NOMO-1 treated with dmso at 0.1 percent for 144 hours (cell line): Measurements from ENCODE around the gene ADAM11.
A peak's percentile ranks its signal among the peaks of the same experiment; 100 is the strongest.
"Not testable (repeated sequence)": the region's sequence is repeated elsewhere in the genome, so short reads cannot be mapped to it uniquely, and the experiment has no call there.

Experiments used
- DNase-seq: peaks from one replicate; lab custom pipeline; 2025; ENCODE audit not compliant: unreplicated experiment; lab: John Stamatoyannopoulos, UW

ADAM11 gene

DNA sequence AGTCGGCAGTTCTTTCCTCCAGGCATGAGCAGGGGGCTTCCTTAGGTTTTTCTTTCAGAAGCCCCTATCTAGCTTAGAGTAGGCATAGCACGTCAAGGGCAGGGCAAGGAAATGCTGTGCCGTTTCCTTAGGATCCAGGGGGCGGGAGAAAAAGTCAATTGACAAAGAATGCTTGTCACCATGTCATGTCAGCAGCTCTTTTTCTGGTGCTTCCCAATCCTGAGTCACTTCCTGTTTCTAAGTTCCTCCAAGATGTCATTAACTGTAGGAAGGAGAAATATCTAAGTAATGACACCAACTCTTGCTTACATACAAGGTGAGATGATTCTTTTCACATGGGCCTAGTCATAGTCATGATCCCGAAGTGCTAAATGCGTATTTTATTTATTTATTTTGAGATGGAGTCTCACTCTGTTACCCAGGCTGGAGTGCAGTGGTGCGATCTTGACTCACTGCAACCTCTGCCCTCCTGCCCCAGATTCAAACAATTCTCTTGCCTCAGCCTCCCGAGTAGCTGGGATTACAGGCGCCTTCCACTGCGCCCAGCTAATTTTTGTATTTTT lies 36.1 kb downstream of the ADAM11 start:
- DNase-seq: peak; percentile 39

DNA sequence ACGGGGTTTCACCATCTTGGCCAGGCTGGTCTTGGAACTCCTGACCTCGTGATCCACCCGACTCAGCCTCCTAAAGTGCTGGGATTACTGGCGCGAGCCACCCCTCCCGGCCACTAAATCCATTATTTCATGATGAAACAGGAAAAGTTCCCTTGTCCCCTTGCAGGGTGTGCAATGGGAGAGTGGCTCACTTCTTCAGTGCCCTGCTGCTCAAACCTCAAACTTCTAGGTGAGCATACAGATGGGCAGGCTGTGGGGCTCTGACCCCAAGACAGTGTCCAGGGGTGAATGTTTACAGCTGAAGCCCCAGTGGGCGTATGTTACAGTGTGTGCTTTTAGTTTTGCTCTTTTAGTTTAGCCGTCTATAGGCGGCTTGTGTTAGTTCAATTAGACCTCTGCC lies 36.6 kb downstream of the ADAM11 start:
- DNase-seq: no peak

DNA sequence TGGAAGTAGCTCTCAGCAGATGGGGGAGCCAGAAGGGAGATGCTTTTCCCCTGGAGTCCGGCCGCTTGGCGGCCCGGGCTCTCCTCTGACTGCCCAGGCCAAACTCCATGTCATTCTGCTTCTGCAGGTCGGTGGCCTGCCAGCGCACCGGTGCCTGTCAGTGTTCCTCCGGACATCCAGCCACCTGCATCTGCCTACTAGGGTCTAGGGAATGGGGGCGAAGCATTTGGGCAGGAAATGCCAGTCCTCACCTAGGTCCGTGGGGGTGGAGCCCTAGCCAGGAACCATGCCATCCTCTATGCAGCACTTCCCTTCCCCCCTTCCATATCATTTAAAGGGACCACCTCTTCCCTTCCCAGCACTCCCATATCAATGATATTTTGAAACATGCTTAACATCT lies 37.1 kb downstream of the ADAM11 start:
- DNase-seq: no peak

DNA sequence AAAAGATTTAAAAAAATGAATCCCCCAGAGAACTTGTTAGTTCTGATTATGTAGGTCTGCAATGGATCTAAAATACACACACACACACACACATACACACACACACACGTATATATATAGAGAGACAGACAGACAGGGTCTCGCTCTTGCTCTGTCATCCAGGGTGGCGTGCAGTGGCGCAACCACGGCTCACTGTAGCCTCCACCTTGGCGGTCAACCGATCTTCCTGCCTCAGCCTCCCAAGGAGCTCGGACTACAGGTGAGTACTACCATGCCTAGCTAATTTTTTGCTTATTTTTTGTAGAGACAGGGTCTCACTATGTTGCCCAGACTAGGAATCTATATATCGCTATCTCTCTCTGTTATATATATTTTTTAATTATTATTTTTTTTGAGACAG lies 37.9 kb downstream of the ADAM11 start:
- DNase-seq: no peak

DNA sequence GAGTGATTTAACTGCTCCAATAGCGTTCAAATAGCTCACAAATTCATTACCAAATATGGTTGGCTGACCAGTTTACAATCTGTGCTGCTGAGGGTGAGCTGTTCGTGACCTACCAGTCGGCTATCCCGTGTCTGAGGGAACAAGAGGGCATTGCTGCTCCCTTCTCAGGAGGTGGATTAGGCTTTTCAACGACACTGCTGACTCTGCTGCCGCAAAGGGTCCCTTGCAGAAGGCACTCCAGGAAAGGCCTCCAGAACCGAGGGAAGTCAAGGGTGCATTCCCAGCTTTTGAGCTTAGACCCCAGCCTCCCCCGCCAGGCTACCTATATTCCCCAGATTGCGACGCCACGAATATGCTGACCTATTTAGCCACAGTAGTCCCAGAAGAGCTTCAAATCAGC lies 39.0 kb downstream of the ADAM11 start:
- no peak for DNase-seq

DNA sequence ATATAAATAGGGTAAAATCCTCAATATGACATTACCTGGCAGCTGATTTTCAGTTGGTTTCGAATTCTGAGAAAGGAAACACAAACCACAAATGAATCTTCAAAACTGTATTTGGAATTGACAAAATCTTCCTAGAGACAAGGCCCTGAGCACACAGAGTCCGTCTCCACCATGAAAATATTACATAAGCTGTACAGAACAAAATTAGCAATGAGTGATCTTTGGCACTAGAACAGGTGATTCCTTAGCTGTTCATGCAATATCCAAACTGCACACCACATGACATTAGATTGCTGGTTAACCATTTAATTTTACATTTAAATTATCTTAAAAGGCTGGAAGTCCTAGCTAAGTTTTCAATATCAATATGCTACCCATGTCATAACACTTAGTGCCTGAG lies 39.6 kb downstream of the ADAM11 start:
- DNase-seq: no peak

DNA sequence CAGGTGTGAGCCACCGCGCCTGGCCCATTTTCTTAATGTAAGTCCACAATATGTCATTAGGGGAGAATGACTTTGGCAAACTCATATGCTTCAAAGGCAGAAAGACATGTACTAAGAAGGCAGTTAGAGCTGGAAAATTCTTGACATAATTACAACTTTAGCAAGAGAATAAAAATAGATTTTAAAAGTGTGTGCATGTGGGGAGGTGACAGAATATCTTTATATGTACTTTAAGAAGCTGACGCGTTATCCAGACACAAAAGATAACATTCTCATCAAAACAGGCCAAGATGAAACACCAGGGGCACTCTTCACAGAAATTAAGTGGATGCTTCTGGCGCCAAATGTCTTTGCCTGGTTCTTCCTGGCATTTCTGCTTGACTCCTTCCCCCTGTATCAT lies 43.1 kb downstream of the ADAM11 start:
- no peak for DNase-seq

DNA sequence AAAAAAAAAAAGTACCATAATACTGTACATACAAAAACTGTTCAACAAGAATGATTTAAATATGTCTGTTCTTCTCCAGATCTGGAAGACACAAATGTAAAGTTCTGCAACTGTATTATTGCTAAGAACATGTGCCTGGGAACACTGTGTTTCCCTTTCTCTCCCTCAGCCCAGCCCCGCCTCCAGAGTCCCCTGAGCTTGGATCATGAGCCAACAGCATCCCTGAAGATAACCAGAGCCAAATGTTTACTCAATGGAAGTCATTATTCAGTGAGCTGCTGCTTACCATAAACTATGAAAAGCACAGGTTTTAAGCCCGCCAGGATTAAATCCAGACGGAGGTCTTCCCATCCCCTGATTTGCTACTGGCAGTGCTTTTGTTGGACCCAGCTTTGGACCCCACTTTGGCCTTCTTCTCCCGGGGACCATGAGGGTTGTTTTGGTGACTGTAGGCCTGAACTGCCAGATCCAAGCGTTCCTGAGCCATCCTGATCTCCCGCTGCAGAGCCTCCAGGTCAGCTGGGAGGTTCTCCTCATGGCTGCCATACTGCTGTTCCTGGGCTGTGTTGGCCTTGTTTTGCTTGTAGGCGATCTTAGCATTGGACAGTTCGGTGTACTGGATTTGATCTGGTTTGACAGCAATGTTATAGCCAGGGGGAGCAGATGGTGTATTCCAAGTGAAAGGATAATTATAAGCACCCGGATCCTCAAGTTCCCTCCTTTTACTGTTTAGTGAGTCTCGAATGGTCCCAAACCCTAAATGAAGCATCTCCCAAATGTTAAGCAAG lies 45.7 kb downstream of the ADAM11 start:
- no peak for DNase-seq

DNA sequence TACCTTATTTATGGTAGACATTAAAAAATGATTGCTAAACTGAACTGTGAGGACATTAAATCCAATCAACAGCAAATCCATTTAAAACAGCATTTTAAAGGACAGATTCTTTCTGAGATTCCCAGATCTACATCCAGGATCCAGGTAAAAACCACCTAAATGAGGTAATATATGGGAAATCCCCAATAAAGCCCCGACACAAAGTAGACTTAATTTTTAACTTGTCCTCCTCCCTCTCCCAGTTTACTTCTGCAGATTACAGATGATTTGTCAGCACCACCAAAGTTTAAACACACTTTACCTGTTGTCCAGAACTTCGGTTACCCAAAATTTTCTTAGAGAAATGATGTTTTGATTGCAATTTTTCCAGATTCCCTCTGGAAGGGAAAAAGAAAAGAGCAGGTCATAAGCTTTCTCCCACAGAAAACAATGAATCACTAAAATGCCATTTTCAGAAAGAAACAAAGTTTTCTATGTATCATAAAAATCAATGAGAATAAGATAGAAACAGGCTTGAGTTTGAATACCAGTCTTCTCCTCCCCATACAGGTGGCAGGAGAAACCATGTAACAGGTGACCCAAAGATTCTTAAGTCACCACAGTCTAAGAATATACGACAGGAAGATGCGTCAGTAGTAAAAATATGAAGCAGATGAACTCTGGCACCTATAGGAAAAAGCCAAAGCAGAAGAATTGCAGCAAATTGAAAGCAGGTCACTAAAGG lies 48.5 kb downstream of the ADAM11 start:
- DNase-seq: no peak

DNA sequence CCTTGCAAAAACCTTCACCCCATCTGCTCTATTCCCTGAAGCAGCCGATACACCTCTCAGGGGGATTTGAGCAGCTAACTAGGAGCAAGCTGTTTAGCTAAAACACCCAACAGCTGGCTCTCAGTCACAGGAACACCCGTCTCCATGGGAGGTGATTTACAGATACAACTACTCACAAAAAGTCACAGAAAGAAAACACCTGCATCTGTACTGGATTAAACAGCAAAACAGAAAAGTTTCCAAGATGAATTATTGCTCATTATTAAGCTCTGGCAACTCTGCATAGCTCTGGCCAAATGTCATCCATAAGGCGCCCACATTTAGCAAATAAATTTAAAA lies 49.0 kb downstream of the ADAM11 start:
- DNase-seq: no peak

DNA sequence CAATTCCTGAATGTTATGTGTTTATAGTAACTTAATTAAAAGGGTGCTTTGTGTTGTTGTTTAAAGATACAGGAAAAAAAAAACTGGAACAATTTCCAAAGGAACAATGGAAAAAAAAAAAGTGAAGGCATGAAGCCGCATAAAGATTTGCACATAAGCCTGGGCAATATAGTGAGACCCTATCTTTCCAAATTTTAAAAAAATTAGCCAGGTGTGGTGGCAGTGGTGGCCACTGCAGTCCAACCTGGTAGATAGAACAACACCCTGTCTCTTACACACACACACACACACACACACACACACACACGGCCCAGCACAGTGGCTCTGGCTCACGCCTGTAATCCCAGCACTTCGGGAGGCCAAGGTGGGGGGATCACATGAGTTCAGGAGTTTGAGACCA lies 49.4 kb downstream of the ADAM11 start:
- DNase-seq: no peak

DNA sequence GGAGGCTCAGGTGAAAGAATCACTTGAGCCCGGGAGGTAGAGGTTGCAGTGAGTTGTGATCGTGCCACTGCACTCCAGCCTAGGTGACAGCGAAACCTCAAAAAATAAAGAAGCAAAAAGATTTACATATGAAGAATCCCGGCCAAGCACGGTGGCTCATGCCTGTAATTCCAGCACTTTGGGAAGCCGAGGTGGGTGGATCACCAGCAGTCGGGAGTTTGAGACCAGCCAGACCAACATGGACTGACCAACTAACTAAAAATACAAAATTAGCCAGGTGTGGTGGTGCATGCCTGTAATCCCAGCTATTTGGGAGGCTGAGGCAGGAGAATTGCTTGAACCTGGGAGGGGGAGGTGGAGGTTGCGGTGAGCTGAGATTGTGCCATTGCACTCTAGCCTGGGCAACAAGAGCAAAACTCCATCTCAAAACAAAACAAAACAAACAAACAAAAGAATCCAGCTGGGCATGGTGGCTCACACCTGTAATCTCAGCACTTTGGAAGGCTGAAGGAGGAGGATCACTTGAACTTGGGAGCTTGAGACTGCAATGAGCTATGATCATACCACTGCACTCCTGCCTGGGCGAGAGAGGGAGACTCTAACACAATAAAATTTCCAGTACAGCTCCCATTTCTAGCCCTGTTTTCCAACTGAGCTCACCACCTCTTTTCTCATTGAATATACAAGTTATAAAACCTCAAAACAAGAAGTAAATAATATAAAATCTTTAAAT lies 50.0 kb downstream of the ADAM11 start:
- DNase-seq: not testable (repeated sequence)

DNA sequence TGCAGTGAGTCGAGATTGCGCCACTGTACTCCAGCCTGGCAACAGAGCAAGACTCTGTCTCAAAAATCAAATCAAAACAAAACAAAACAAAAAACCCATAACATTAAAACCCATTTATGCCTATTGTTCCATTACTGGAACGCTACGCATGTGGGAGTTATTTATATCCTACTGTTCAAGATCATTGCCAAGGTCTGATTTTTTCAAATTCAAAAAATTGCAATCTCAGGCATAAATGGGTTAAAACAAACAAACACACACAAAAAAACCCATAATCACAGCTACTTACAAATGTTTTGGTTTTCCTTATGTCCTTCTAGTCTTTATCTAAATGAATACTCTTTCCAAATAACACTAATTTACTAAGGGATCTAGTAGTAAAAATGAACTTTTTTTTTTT lies 53.5 kb downstream of the ADAM11 start:
- DNase-seq: no peak

DNA sequence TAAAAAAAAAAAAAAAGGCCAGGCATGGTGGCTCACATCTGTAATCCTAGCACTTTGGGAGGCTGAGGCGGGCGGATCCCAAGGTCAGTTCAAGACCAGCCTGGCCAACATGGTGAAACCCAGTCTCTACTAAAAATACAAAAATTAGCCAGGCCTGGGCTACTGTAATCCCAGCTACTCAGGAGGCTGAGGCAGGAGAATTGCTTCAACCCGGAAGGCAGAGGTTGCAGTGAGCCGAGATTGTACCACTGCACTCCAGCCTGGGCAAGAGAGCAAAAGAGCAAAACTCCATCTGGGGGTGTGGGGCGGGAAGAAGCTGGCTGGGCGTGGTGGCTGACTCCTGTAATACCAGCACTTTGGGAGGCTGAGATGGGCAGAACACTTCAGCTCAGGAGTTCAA lies 59.7 kb downstream of the ADAM11 start:
- not testable (repeated sequence) for DNase-seq

DNA sequence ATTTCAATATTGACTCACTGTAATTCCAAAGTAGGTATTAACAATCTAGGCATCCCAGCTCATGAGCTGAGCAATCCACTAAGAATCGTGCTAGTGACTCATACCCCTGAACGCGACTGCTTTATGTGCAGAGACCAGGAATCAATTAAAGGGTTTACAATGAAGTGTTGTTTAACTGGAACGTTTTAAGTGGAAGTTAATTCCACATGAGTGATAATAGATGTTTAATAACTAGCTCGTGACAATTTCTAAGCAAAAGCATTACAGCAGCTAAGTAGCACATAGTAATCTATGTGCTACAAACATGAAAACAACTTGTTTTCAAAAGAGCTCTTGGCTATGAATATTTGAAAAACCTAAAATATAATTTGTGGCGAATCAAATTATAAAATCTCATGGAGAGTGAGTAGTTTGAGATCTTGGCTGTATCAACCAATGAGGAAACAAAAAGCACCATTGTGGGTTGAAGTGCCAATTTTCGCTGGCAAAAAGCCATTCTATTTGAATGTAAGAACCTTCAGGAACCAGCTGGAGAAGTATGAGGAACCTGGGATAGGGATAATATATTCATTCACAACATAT lies 61.9 kb downstream of the ADAM11 start:
- DNase-seq: no peak

DNA sequence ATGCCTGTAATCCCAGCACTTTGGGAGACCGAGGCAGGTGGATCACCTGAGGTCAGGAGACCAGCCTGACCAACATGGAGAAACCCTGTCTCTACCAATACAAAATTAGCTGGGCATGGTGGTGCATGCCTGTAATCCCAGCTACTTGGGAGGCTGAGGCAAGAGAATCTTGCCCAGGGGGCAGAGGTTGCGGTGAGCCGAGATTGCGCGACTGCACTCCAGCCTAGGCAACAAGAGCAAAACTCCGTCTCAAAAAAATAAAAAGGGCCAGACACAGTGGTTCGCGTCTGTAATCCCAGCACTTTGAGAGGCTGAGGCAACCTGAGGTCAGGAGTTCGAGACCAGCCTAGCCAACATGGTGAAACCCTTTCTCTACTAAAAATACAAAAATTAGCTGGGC lies 66.4 kb downstream of the ADAM11 start:
- not testable (repeated sequence) for DNase-seq

DNA sequence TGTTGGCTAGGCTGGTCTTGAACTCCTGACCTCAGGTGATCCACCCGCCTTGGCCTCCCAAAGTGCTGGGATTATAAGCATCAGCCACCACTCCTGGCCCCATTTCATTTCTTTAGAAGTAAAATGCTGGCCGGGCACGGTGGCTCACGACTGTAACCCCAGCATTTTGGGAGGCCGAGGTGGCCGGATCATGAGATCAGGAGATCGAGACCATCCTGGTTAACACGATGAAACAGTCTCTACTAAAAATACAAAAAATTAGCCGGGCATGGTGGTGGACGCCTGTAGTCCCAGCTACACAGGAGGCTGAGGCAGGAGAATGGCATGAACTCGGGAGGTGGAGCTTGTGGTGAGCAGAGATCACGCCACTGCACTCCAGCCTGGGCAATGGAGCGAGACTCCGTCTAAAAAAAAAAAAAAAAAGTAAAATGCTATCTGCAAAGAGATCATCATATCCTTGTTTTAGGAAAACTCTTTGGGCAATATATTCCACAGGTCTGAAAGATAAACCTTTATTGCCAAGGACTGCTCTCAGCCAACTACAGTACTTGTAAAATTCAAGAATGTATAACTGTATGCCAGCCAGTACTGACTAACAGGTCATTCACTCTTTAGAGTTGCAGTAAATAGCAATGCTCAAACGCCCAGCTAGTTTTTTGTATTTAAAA lies 67.5 kb downstream of the ADAM11 start:
- no peak for DNase-seq

DNA sequence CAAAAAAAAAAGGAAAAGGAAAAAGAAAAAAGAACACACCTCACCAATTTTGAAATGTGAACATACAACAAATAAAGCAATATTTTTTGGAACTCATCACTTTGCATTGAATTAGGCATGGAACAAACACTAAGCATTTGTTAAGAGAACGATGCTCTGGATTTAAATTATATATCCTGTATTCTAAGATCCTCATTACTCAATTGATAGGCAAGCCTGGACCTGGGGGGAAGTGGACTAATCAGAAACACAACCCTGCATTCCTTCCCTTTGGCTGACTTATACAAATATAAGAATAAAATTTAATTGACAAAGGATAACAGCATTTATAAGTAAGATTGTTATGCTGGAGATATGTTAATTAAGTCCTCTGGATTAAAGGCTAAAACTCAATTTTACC lies 69.1 kb downstream of the ADAM11 start:
- DNase-seq: no peak

DNA sequence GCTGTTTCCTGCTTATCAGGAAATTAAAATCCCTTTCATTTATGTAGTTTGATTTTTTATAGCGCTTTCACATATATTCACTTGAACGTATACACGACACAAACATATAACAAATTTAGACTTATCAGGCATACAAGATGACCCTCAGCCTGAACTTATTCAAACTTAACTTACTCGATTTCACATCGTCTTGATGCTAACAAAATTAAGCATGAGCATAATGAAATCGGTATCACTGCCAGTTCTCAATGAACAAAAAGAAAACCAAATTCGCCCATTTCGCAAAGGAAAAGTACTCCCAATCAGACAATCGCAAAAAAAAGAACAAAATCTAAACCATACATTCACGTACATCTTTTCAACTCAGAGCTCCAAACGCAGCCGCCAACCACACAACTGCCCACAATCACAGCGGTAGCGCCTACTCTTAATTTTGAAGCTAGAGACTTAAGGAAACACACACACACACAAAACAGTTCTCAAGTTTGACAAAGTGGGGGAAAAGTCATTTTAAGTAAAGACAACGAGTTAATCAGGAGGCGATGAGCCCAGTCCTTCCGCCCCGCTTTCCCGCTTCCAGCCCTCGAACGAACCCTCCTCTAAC lies 70.2 kb downstream of the ADAM11 start:
- peak; percentile 14 for DNase-seq

DNA sequence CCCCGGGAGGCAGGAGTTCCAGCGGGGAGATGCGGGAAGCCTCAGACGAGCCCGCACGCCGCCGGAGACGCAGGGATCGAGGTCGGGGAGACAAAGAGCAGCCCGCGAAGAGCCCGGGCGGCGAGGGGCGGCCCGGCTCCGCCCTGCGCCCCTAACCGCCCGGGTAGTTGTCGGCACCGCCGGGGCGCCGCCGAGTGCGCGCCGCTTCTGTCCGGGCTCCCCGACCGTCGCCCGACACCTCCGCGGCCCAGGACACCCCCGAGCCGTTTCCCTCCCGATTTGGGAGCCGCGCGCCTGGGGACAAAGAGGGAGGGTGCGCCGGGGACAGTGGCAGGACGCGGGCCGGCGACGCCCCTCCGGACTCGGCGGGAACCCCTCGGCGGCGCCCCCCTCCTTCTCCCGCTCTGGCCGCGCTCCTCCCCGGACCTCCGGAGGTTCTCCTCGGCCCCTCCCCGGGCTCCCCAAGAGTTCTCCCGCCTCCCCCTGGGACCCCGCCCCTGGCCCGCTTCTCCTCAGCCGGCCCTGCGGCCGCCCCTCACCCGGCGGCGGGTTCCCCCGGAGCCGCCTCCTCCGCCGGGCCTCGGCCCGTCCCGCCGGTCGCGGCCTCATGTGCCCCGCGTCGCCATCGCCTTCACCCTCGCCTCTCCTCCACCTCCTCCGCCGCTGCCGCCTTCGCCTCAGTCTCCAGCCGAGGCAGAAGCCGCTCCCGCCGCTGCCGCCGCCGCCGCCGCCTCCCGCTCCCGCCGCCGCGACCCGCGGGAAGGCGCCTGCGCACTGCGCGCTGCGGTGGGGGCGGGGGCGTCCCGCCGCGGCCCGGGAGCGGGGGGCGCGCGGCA lies 71.0 kb downstream of the ADAM11 start, which contains the start of gene GJC1:
Gene GJC1 (minus strand): TSS at position 765 of the 836 bp plus-strand sequence. CDS start 24,470 bp downstream, outside the sequence.
- no peak for DNase-seq
